HG02798 (cell line): ENCODE measurements around the gene MZF1.
A peak's percentile ranks its signal among the peaks of the same experiment; 100 is the strongest.

ENCODE experiments used
- ATAC-seq: cut with Tn5 transposase; IDR thresholded peaks from one replicate; pipeline ENCODE4 v1.9.1; 2021; ENCODE audit warnings: mild to moderate bottlenecking; ENCODE audit not compliant: unreplicated experiment, poor library complexity

The MZF1 gene

GRCh38 chr19:58570770-58571574 is 2.2 kb downstream of the MZF1 start:
- ATAC-seq, result no peak

GRCh38 chr19:58569943-58570670 is 3.0 kb downstream of the MZF1 start:
- no peak for ATAC-seq

GRCh38 chr19:58569191-58569942 is 3.8 kb downstream of the MZF1 start:
- ATAC-seq, result no peak

- no peak for ATAC-seq
These were observed 4.5 kb downstream of the MZF1 start for GRCh38 chr19:58568453-58569130.

- ATAC-seq, result no peak
These were observed 6.1 kb downstream of the MZF1 start for GRCh38 chr19:58566989-58567388.

- ATAC-seq, result no peak
These were observed 9.3 kb downstream of the MZF1 start for GRCh38 chr19:58563823-58564222.

GRCh38 chr19:58563034-58563573 is 10.0 kb downstream of the MZF1 start:
- no peak for ATAC-seq

- ATAC-seq, result no peak
These were observed 10.8 kb downstream of the MZF1 start for GRCh38 chr19:58562122-58563033.

- ATAC-seq, result no peak
These were observed 11.6 kb downstream of the MZF1 start for GRCh38 chr19:58561373-58562121.

- ATAC-seq, result no peak
These were observed 12.2 kb downstream of the MZF1 start for GRCh38 chr19:58560921-58561320.

- ATAC-seq, result no peak
These were observed 12.9 kb downstream of the MZF1 start for GRCh38 chr19:58560007-58560887.

- ATAC-seq, result peak; percentile 26
These were observed 13.7 kb downstream of the MZF1 start for GRCh38 chr19:58559275-58560006.

GRCh38 chr19:58558623-58559274 is 14.4 kb downstream of the MZF1 start:
- ATAC-seq, result peak; percentile 62

- peak; percentile 0 for ATAC-seq
These were observed 15.0 kb downstream of the MZF1 start, which contains the start of gene UBE2M for GRCh38 chr19:58558066-58558622. UBE2M (minus strand) TSS chr19:58558611; CDS start chr19:58558381, 230 bp downstream.

- no peak for ATAC-seq
These were observed 15.7 kb downstream of the MZF1 start for GRCh38 chr19:58557221-58558065.
